Stimulated activated CD8-positive, alpha-beta memory T cell treated with anti-CD3 and anti-CD28 coated beads, Interleukin-12 subunit alpha, Interleukin-12 subunit beta, amount 100 ng/mL, for 24 hours (primary cell): ENCODE data around the gene MAPKBP1.

Source experiments
- DNase-seq: peaks from one replicate; pipeline ENCODE4 v3.0.0-alpha.2; 2020; ENCODE audit errors: extremely low read depth

The MAPKBP1 gene

GRCh38 chr15:41850482-41851166 is 76.3 kb downstream of the MAPKBP1 start:
- DNase-seq: no peak

GRCh38 chr15:41851167-41851523 is 76.9 kb downstream of the MAPKBP1 start:
- no peak for DNase-seq

DNA sequence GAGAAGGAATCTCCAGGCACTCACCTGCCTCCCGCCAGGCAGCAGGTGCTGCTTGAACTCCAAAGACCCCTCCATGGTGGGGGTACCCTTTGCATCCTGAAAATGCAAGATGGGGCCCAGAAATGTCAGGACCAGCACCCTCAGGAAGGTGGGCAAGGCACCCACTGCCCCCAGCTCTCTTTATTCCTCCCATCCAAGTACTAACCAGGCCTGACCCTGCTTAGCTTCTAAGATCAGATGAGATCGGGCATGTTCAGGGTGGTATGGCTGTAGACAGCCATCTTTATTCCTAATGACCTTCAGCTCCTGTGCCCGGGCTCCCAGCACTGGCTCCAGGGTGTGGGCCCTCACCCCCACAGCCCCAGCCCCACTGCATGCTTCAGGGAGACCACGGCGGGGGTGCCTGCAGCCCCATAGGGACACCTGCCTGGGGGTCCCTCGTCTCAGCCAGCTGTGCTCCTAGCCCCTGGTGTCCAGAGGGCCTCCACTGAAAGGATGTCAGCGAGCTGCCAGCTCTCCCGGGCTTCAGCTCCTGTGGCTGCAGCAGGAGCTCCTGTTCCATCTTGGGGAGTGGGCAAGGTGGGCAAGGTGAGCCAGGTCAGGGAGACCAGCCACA is 77.6 kb downstream of the MAPKBP1 start:
- DNase-seq: no peak

DNA sequence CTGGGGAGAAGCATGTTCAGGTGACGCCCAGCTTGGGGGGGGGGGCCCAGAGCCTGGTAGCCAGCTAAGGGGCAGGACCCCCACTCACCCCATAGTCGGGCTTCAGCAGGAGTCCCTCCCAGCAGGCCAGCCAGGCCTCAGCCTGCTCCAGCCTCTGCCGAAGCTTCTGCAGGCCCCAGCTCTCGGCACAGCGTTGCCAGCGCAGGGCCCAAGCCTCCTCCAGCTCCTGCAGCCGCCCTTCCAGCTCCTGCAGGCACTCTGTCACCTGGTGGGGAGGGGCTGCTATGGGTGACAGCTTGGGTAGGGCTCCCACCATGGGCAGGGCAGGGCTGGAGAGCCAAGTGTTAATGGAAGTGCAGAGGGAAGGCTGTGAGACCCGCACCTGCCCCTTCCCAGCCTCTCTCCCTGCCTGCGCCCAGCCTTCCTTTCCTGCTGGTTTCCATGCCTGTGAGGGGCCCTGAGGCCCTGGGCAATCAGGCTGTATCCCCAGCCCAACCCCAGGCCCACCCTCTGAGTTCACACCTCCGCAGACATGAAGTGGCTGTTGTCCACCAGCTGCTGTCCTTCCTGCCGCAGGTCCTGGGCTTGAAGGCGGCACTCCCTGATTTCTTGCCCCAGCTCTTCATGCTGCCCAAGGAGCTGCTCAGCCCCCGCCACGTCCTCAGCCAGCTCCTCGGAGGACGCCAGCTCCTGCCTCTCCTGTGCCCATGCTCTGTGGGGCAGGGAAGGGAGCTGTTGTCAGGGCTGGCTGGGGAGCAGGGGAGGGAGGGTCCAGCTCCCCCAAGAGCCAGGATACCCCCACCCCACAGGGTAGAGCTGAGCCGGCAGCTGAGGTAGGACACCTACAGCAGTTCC is 78.7 kb downstream of the MAPKBP1 start:
- no peak for DNase-seq

GRCh38 chr15:41853831-41854230 is 79.5 kb downstream of the MAPKBP1 start:
- no peak for DNase-seq

DNA sequence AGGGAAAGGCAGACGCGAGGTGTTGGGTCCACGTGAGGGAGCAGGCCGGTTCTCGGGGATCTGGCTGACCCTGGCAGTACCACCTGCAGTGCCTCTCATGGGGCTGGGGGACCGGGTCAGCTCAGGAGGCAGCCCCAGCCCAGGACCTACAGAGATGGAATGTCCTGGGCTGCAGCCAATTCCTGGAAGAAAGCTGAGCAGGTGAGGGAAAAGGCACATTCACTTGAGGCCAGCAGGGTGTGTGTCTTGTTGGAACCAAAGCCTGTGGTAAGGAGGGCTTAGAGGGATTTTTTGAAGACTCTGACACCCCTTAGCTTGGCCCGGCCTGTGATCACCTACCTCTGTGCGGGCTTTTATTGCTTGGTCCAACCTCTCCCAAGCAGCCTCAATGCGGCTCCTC is 80.2 kb downstream of the MAPKBP1 start:
- no peak for DNase-seq

GRCh38 chr15:41855261-41855961 is 81.1 kb downstream of the MAPKBP1 start:
- no peak for DNase-seq

- DNase-seq: no peak
Observed at GRCh38 chr15:41856262-41856661, 82.0 kb downstream of the MAPKBP1 start.

- DNase-seq: no peak
Observed at GRCh38 chr15:41856716-41857115, 82.4 kb downstream of the MAPKBP1 start.

GRCh38 chr15:41857316-41857715 is 83.0 kb downstream of the MAPKBP1 start:
- DNase-seq: no peak

DNA sequence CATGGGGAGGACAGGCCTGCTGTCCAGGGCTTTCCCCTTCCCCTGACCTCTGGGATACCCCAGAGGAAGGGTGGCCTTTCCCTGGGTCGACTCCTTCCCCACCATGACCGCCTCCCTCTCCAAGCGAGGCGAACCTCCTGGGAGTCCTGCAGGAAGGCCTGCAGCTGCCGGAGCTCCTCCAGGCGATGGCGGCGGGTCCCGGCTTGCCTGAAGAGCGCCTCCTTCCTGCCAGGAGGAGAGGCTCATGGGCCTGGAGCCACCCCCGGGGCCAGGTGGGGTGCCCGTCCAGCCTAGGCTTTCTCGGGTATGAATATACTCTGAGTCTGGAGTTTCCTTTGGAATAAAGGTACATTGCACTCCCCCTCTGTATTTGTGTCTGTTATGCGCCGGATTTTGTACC is 84.5 kb downstream of the MAPKBP1 start:
- DNase-seq: no peak

GRCh38 chr15:41860049-41860828 is 86.0 kb downstream of the MAPKBP1 start:
- no peak for DNase-seq

- DNase-seq: no peak
Observed at GRCh38 chr15:41861736-41862356, 87.6 kb downstream of the MAPKBP1 start.

DNA sequence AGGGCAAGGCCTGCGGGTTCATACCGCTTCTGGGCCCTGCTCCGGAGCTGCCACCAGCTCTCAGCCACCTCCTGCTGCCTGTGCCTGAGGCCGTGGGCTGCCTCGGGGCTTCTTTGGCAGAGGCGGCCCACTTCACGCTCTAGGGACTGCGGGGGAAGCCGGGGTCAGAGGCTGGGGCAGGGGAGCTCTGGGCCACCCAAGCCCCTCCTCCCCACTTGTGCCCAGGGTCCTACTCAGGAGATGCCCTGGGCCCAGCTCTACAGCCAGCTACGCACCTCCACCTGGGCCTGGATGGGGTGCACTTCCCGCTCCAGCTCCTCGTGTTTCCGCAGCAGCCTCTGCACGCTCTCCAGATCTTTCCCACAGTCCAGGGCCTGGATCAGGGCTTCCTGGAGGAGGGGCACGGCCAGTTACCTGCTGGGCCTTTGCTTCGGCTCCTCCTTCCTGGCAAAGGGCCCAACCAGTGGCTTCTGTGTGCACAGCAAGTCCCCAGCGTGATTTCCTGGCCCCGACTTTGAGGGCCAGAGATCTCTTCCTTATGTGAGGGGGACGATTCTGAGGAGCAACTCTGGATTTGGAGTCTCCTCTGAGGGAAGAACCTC is 88.3 kb downstream of the MAPKBP1 start:
- no peak for DNase-seq

- DNase-seq: no peak
Observed at GRCh38 chr15:41865490-41866055, 91.3 kb downstream of the MAPKBP1 start.

DNA sequence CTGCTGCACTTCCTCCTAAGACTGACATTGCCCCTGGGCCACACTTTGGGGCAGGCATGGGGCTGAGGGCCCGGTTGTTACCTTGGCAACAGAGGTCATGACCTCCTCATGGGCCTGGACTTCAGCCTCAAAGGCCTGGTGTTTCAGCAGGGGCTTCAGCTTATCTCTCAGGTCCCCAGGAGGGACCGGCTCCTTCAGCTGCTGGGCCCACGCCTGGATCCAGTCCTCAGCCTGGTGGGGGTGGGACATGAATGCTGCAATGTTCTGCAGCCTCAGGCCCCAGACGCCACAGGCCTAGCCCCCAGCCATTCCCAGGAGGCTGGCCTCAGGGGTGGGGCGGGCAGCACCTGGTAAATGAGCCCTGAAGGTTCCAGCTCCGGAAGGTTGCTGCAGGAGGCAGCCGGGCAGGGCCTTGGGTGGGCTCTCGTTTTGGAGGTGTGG is 92.0 kb downstream of the MAPKBP1 start:
- DNase-seq: no peak

- DNase-seq: no peak
Observed at GRCh38 chr15:41866872-41867579, 92.7 kb downstream of the MAPKBP1 start.

DNA sequence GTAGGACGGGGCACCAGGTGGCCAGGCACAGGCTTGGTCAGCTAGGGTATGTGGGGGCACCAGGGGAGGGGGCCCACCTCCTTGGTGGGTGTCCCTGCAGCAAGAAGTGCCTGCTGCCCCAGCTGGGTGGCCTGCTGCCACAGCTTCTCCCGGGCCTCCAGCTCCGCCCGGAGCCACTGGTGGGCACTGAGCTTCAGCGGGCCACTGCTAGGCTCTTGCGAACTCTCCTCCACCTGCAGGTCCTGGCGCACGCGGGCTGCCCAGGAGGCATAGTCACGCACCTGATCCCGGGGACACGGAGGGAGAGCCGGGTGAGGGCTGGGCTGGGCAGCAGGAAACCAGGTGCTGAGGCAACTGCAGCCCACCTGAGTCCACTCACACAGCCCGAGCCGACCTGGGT is 94.0 kb downstream of the MAPKBP1 start:
- DNase-seq: no peak
